ENCODE results near the gene LOXHD1. TPM values are rescaled to one million over a fixed set of nuclear protein-coding genes. Genes with fewer than 3 reads are reported as not detected.

LOXHD1 gene
- total and polyA plus RNA-seq, 2 of the 13 experiments (the other 11 are each of a cell fraction or from before 2014, with no cell fraction given) = not detected

DNA sequence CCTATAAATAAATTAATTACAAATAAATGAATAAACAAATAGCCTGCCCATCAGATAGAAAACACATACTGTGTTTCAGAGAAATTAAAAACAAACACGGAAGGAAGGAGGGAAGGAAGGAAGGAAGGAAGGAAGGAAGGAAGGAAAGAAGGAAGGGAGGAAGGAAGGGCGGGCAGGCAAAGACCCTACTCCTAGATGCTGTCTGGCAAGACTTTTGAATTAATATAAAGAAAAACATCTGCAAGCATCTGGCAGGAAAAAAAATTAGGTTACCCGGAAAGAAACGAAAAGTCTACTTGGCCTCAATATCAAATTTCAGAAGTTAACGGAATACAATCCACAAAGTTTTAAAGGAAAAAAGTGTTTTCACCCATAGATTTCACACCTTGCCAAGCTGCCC lies 49.1 kb downstream of the LOXHD1 start (continued):
- TF ChIP-seq REST (IDR thresholded peaks at IDR 0.05; ENCODE audit: borderline replicate concordance in 1 of 2, low read depth in 1 of 2, low read length in 2 of 2) (no peak), BRD4 (CRISPR knock-in tag; IDR thresholded peaks at IDR 0.05) (no peak)

DNA sequence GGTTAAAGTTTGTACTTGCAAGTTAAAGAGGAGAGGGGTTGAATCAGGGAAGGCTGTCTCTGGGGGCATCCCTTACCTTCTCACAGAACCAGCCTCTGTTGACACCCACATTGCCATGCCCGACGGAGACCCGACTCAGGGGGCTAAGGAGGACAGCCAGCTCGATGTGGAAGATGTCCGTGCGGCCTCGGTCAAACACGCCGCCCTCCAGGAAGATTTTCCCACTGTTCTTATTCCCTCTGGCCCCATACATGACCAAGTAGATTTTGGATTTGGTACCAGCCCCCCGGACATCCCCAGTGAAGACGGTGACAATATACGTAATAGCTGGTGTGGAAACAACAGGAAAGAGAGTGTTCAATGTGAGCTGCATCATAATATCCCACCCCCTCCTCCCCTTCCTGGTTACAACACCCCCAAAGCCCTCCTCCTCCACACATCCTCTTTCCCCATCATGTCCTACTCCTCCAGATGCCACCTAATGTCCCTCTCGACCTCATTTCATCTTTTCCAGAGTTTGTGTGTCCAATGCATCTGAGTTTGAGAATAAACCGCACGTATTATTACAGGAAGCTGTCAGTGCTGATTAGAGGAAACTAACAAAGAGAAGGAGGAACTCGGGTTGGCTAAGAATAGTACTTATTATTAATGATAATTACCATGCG lies 55.7 kb downstream of the LOXHD1 start:
- Histone ChIP-seq H3K4me3 (replicated peaks in 1 of 3; ENCODE audit: insufficient read depth in 1 of 3, low read depth in 2 of 3, low read length in 3 of 3) (no peak overlapping the region), H3K4me2 (ENCODE audit: low read depth, low read length) (no peak overlapping the region), H3K9ac (ENCODE audit: insufficient read depth, low read depth, low read length) (no peak overlapping the region), H3K27me3 (ENCODE audit: control insufficient read depth in 1 of 2, insufficient read depth in 2 of 2, low read length in 2 of 2) (0 out of 5 replicates have a peak, but pooled peaks cover 0 to 1% of the 10 kb centered on the region in 2 experiments), H3K36me3 (replicated peaks in 1 of 2; ENCODE audit: control insufficient read depth in 1 of 2, insufficient read depth in 2 of 2, low read length in 2 of 2) (no peaks in the 10 kb centered on the region), H3K27ac (ENCODE audit: extremely low read length, insufficient read depth, low read length) (no peak overlapping the region), H4K20me1 (ENCODE audit: insufficient read depth, low read length) (no peaks in the 10 kb centered on the region), H2AFZ (ENCODE audit: low read length) (no peak overlapping the region), H3K79me2 (ENCODE audit: insufficient read depth, low read length) (no peaks in the 10 kb centered on the region), H3K9me3 (ENCODE audit: low read length) (no peaks in the 10 kb centered on the region), H3K4me1 (ENCODE audit: insufficient read depth, low read length) (no peaks in the 10 kb centered on the region)
- ChIA-PET CTCF (ENCODE audit: low intra/inter-chr PET ratio, low total read pairs) (no interaction called here), POLR2A (no interaction called here)
- 45% methylated on average over 17 of the region's 17 CpGs for WGBS (ENCODE audit: low lambda C conversion rate)
- intact Hi-C loops (cut with micrococcal nuclease; ENCODE audit: unreplicated experiment) = no loop called here
- DNase-seq (ENCODE audit: low spot score) (no peak), ATAC-seq (no peak), FAIRE-seq (no peak)
- no TSS peak for BruUV-seq (replicated peaks)
- in situ Hi-C loops (cut with HindIII; ENCODE audit: extremely low pct_ligation_motif_present, low pct_unique_long_range_greater_than_20kb) = no loop called here
- TF ChIP-seq HINFP (CRISPR knock-in tag; IDR thresholded peaks at IDR 0.05; ENCODE audit: low read depth) = no peak
- no peak for TF ChIP-seq TCF12 (IDR thresholded peaks at IDR 0.05)
- no peak for TF ChIP-seq TCF12 (CRISPR knock-in tag; IDR thresholded peaks at IDR 0.05)
- no peak for TF ChIP-seq ZNF329 (CRISPR knock-in tag; IDR thresholded peaks at IDR 0.05; ENCODE audit: low read depth)
- no peak for TF ChIP-seq ZBTB42 (CRISPR knock-in tag; IDR thresholded peaks at IDR 0.05)
- TF ChIP-seq, protein P1, sequence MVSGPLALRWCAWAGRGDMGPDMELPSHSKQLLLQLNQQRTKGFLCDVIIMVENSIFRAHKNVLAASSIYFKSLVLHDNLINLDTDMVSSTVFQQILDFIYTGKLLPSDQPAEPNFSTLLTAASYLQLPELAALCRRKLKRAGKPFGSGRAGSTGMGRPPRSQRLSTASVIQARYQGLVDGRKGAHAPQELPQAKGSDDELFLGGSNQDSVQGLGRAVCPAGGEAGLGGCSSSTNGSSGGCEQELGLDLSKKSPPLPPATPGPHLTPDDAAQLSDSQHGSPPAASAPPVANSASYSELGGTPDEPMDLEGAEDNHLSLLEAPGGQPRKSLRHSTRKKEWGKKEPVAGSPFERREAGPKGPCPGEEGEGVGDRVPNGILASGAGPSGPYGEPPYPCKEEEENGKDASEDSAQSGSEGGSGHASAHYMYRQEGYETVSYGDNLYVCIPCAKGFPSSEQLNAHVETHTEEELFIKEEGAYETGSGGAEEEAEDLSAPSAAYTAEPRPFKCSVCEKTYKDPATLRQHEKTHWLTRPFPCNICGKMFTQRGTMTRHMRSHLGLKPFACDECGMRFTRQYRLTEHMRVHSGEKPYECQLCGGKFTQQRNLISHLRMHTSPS (CRISPR knock-in tag; IDR thresholded peaks at IDR 0.05; ENCODE audit: low read depth) = no peak
- TF ChIP-seq XRCC5 (optimal IDR thresholded peaks at IDR 0.05; ENCODE audit: low read length) = no peak
- TF ChIP-seq, protein P2, sequence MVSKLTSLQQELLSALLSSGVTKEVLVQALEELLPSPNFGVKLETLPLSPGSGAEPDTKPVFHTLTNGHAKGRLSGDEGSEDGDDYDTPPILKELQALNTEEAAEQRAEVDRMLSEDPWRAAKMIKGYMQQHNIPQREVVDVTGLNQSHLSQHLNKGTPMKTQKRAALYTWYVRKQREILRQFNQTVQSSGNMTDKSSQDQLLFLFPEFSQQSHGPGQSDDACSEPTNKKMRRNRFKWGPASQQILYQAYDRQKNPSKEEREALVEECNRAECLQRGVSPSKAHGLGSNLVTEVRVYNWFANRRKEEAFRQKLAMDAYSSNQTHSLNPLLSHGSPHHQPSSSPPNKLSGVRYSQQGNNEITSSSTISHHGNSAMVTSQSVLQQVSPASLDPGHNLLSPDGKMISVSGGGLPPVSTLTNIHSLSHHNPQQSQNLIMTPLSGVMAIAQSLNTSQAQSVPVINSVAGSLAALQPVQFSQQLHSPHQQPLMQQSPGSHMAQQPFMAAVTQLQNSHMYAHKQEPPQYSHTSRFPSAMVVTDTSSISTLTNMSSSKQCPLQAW (CRISPR knock-in tag; IDR thresholded peaks at IDR 0.05) = no peak
- TF ChIP-seq MEIS1 (CRISPR knock-in tag; IDR thresholded peaks at IDR 0.05; ENCODE audit: borderline replicate concordance) = no peak
- no peak for TF ChIP-seq ZNF232 (CRISPR knock-in tag; IDR thresholded peaks at IDR 0.05; ENCODE audit: borderline replicate concordance)
- TF ChIP-seq GTF3A (CRISPR knock-in tag; conservative IDR thresholded peaks at IDR 0.05) = no peak
- no peak for TF ChIP-seq ZNF615 (CRISPR knock-in tag; IDR thresholded peaks at IDR 0.05; ENCODE audit: borderline replicate concordance)
